ENCODE measurements around the gene AIP. TPM values are rescaled to one million over a fixed set of nuclear protein-coding genes. Genes with fewer than 3 reads are reported as not detected.

Gene AIP
- total RNA-seq, 1 donor: 38.4 TPM

DNA sequence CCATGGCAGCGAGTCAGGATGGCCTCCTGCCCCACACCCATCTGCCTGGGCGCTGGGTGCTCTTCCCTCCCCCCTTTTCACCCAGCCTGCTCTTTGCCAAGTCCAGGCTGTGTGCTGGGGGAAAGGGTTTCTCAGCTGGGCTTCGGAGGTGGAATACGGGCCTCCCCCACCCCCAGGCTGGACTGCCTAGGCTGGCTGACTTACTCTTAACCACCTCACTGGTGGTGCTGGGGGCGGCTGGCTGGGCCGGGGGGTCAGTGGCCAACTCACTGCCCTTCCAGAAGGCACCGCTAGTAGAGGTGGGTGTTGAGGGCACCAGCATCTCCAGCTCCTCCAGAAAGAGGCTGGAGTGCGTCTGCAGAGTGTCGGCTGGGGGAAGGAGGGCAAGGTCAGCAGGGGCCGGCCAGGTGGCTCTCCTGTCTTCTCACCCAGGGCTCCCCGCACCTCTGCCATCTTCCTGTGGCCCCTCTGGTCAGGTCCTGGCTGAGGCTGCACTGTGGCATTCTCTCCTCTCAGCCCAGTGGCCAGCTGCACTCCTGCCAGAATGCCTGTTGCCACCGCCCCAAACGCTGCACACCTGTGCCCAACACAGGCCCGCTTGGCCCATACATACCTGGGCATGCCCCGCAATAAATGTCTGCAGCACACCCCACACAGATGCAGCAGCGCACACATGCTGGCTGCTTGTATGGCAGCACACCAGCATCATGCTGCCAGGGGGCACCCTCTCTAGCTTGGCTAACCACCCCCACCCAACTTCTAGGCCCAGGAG is 12.6 kb downstream of the AIP start:
- no peak for DNase-seq (ENCODE audit: low read depth)
- TF ChIP-seq, protein P1, sequence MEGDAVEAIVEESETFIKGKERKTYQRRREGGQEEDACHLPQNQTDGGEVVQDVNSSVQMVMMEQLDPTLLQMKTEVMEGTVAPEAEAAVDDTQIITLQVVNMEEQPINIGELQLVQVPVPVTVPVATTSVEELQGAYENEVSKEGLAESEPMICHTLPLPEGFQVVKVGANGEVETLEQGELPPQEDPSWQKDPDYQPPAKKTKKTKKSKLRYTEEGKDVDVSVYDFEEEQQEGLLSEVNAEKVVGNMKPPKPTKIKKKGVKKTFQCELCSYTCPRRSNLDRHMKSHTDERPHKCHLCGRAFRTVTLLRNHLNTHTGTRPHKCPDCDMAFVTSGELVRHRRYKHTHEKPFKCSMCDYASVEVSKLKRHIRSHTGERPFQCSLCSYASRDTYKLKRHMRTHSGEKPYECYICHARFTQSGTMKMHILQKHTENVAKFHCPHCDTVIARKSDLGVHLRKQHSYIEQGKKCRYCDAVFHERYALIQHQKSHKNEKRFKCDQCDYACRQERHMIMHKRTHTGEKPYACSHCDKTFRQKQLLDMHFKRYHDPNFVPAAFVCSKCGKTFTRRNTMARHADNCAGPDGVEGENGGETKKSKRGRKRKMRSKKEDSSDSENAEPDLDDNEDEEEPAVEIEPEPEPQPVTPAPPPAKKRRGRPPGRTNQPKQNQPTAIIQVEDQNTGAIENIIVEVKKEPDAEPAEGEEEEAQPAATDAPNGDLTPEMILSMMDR (IDR thresholded peaks at IDR 0.05; ENCODE audit: insufficient read depth, low read length): no peak
- H3K4me3 ChIP-seq (ENCODE audit: low read depth, low read length): no peak overlapping the region

DNA sequence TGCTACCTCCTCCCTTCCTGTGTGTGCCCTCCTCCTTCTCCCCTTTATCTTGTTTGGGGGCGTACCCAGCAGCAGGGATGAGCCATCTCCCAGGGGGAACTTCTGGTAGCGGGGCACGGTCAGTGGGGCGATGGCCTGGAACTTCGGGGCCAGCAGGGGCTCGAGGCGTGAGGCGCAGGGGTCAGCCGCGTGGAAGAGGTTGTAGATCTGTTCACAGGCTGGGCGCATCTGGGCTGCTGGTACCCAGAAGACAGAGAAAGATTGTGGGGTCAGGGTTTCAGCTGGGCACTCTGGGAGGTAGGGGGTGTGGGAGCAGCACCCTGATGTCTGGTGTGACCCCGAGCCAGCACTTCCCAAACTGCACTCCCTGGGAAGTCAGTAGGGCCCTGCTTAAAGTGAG is 13.3 kb downstream of the AIP start:
- no peak for DNase-seq (ENCODE audit: low read depth)
- H3K4me3 ChIP-seq (ENCODE audit: low read depth, low read length): no peak overlapping the region
- TF ChIP-seq, protein P1 (IDR thresholded peaks at IDR 0.05; ENCODE audit: insufficient read depth, low read length): no peak

DNA sequence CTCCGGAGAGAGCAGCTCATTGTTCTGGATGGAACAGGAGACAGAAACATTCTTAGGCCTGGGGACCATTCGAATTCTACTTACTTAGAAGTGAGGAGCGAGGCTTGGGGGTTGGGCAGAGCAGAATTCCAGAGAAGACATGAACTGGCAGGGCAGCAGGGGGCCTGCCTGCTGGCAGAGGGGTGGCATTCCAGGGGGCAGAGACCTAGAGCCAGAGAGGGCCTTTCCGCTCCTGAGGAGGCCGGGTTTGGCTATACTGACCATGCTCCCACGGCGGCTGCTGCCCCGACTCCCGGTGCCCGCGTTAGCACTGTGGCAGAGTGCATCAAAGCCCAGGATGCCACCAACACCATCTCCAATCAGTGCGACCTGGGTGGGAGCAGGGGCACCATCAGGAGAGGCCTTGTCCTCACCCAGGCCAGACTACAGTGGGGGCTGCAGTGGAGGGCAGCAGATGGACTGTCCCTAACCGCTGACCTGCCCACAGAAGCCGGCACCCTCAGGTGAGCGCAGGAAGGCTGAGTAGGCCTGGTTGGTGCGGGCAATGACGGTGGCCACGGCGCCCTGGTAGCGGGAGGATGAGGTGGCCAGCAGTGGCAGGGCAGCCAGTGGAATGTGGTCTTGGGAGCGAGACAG is 14.9 kb downstream of the AIP start:
- no peak for DNase-seq (ENCODE audit: low read depth)
- no peak overlapping the region for H3K4me3 ChIP-seq (ENCODE audit: low read depth, low read length)
- TF ChIP-seq, protein P1 (IDR thresholded peaks at IDR 0.05; ENCODE audit: insufficient read depth, low read length): no peak

GRCh38 chr11:67498544-67498972 is 15.7 kb downstream of the AIP start:
- TF ChIP-seq, protein P1 (IDR thresholded peaks at IDR 0.05; ENCODE audit: insufficient read depth, low read length): no peak
- no peak for DNase-seq (ENCODE audit: low read depth)

GRCh38 chr11:67499808-67500483 is 17.1 kb downstream of the AIP start:
- TF ChIP-seq, protein P1 (IDR thresholded peaks at IDR 0.05; ENCODE audit: insufficient read depth, low read length): no peak
- no peak overlapping the region for H3K4me3 ChIP-seq (ENCODE audit: low read depth, low read length)
- no peak for DNase-seq (ENCODE audit: low read depth)

More at GRCh38 chr11:67498544-67498972, 15.7 kb downstream of the AIP start:
- no peak overlapping the region for H3K4me3 ChIP-seq (ENCODE audit: low read depth, low read length)

DNA sequence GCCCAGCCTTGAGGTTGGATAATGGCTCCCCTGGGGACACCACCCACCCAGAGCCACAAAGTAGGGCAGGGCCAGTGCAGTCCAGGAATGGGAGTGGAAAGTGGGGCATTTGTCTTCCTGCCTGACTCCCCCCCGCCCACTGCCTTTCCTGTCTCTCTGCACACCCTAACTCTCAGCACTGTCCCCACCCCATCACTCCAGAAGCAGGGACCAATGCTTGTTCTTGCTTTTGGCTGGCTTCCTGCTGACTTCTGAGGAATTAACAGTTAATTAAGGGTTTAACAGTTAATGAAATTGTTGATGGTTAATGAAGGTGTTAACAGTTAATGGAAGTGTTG is 17.6 kb downstream of the AIP start:
- TF ChIP-seq, protein P1 (IDR thresholded peaks at IDR 0.05; ENCODE audit: insufficient read depth, low read length): no peak
- DNase-seq (ENCODE audit: low read depth): no peak
- no peak overlapping the region for H3K4me3 ChIP-seq (ENCODE audit: low read depth, low read length)

Measured in fibroblast of the aortic adventitia (primary cell).